Prostate gland (tissue), 2 donors: ENCODE measurements around the gene BICC1.

ENCODE experiments used
- CTCF ChIP-seq, 4 experiments: fragments of 200-600 bp in 2 of 4; fragments of 450-650 bp in 2 of 4; sonication (generic) in 2 of 4; IDR thresholded peaks; 1 replicate in 3 of 4; 2 replicates in 1 of 4; pipeline ENCODE4 v1.5.1; 2016 to 2019; ENCODE audit warnings: antibody characterized with exemption in 4 of 4, mild to moderate bottlenecking in 2 of 4, moderate library complexity in 2 of 4
- POLR2A ChIP-seq: fragments of 450-650 bp; IDR thresholded peaks from one replicate; pipeline ENCODE4 v1.6.1; 2016; ENCODE audit warnings: antibody characterized with exemption, mild to moderate bottlenecking

GRCh38 chr10:58667658-58668310 is 155.1 kb downstream of the BICC1 start:
- TF ChIP-seq POLR2A, result no peak
- TF ChIP-seq CTCF (IDR thresholded peaks at IDR 0.05), result no peak
